Tibial nerve (tissue), 3 donors: ENCODE data around the gene HSPA1L.

Experiments
- CTCF ChIP-seq, 5 experiments: fragments of 200-600 bp in 3 of 5; fragments of 450-650 bp in 2 of 5; sonication (generic) in 3 of 5; IDR thresholded peaks; one replicate each; pipeline ENCODE4 v1.5.1; 2016 to 2019; ENCODE audit warnings: antibody characterized with exemption in 5 of 5, mild to moderate bottlenecking in 3 of 5, moderate library complexity in 2 of 5
- POLR2A ChIP-seq, 2 donors: fragments of 450-650 bp; IDR thresholded peaks; one replicate each; pipeline ENCODE4 v1.6.1; 2017; ENCODE audit warnings: antibody characterized with exemption in 2 of 2, mild to moderate bottlenecking in 2 of 2, moderate library complexity in 2 of 2

GRCh38 chr6:31811645-31812044, 3.4 kb downstream of the HSPA1L start:
- TF ChIP-seq POLR2A (IDR thresholded peaks at IDR 0.05) = no peak
- TF ChIP-seq CTCF (IDR thresholded peaks at IDR 0.05) = no peak
